Osteoblast (primary cell): ENCODE data around the gene PPP3CA. TPM values are rescaled to one million over a fixed set of nuclear protein-coding genes. Genes with fewer than 3 reads are reported as not detected.

Experiments used
- DNase-seq: peaks from one replicate; pipeline ENCODE4 v3.0.0; 2011; ENCODE audit warnings: low spot score, mixed read lengths; ENCODE audit not compliant: insufficient read length; ENCODE audit errors: missing footprints
- H2AFZ ChIP-seq: 2 replicates; pipeline ENCODE4 v1.6.0; 2011; ENCODE audit warnings: mild to moderate bottlenecking, low read length
- H3K27ac ChIP-seq: 2 replicates; pipeline ENCODE4 v1.5.1; 2011; ENCODE audit warnings: mild to moderate bottlenecking, low read depth, low read length, moderate library complexity
- H3K27me3 ChIP-seq: 2 replicates; pipeline ENCODE4 v1.6.0; 2012; ENCODE audit warnings: mild to moderate bottlenecking, control low read depth, inconsistent platforms, low read length, moderate library complexity; ENCODE audit not compliant: insufficient read depth
- H3K36me3 ChIP-seq: 2 replicates; pipeline ENCODE4 v1.5.1; 2011; ENCODE audit warnings: mild to moderate bottlenecking, low read length, control low read depth, moderate library complexity; ENCODE audit not compliant: insufficient read depth
- H3K4me1 ChIP-seq: 2 replicates; pipeline ENCODE4 v1.5.1; 2011; ENCODE audit warnings: mild to moderate bottlenecking, low read length, control low read depth, moderate library complexity; ENCODE audit not compliant: insufficient read depth
- H3K4me2 ChIP-seq: 2 replicates; pipeline ENCODE4 v1.6.0; 2011; ENCODE audit warnings: mild to moderate bottlenecking, low read length; ENCODE audit not compliant: insufficient read depth
- H3K4me3 ChIP-seq: fragments of 200-600 bp; sonication (generic); 3 replicates; pipeline ENCODE4 v1.5.1; 2012; ENCODE audit warnings: mild to moderate bottlenecking, low read length, inconsistent platforms; ENCODE audit not compliant: insufficient read depth
- H3K79me2 ChIP-seq: 2 replicates; pipeline ENCODE4 v1.6.0; 2012; ENCODE audit warnings: mild to moderate bottlenecking, low read length, control low read depth, inconsistent platforms; ENCODE audit not compliant: insufficient read depth
- H3K9me3 ChIP-seq: 2 replicates; pipeline ENCODE4 v1.5.1; 2011; ENCODE audit warnings: low read depth, low read length, control low read depth
- H4K20me1 ChIP-seq: 2 replicates; pipeline ENCODE4 v1.6.0; 2012; ENCODE audit warnings: mild to moderate bottlenecking, low read length, control low read depth; ENCODE audit not compliant: insufficient read depth
- total RNA-seq: library from RNA; depleted of rRNA; stranded (reverse); fragments of >200 nt; gene quantifications from 2 replicates; pipeline ENCODE4 v1.2.3, GENCODE V29; 2012
- TF ChIP-seq, protein P1 (sequence below): IDR thresholded peaks from 2 replicates; pipeline ENCODE4 v1.5.1; 2011; ENCODE audit warnings: mild to moderate bottlenecking, low read depth, low read length, moderate library complexity; ENCODE audit errors: extremely low read depth

PPP3CA gene
- total RNA-seq, 1 donor: 80.0 TPM

DNA sequence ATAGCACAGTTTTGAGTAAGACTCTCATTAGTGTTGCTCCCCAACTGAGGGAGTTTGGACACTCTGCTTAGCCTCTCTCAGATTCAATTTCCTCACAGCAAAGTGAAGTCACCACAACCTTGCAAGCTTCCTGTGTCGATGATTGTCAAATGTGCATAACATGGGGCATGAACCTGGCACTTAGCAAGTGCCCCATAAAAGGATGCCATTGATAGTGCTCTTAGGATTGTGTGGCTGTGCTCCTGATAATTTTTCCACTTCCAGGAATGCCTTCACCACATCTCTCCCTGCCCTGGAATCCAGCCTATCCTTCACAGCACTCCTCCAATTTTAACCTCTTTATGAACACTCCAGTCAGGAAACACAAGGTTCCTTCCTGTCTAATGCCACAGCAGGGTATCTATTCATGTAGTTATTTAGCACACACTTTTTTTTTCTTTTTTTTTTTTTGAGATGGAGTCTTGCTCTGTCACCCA is 309.4 kb downstream of the PPP3CA start:
- Histone ChIP-seq H4K20me1 (no peaks in the 10 kb centered on the region), H3K4me3 (no peak overlapping the region), H3K36me3 (peaks cover 7% of the 10 kb centered on the region), H3K4me2 (no peak overlapping the region), H3K27me3 (no peaks in the 10 kb centered on the region), H3K79me2 (no peaks in the 10 kb centered on the region), H3K9me3 (no peaks in the 10 kb centered on the region), H2AFZ (no peak overlapping the region), H3K27ac (no peak overlapping the region), H3K4me1 (no peaks in the 10 kb centered on the region)
- TF ChIP-seq, protein P1, sequence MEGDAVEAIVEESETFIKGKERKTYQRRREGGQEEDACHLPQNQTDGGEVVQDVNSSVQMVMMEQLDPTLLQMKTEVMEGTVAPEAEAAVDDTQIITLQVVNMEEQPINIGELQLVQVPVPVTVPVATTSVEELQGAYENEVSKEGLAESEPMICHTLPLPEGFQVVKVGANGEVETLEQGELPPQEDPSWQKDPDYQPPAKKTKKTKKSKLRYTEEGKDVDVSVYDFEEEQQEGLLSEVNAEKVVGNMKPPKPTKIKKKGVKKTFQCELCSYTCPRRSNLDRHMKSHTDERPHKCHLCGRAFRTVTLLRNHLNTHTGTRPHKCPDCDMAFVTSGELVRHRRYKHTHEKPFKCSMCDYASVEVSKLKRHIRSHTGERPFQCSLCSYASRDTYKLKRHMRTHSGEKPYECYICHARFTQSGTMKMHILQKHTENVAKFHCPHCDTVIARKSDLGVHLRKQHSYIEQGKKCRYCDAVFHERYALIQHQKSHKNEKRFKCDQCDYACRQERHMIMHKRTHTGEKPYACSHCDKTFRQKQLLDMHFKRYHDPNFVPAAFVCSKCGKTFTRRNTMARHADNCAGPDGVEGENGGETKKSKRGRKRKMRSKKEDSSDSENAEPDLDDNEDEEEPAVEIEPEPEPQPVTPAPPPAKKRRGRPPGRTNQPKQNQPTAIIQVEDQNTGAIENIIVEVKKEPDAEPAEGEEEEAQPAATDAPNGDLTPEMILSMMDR: no peak
- no peak for DNase-seq

DNA sequence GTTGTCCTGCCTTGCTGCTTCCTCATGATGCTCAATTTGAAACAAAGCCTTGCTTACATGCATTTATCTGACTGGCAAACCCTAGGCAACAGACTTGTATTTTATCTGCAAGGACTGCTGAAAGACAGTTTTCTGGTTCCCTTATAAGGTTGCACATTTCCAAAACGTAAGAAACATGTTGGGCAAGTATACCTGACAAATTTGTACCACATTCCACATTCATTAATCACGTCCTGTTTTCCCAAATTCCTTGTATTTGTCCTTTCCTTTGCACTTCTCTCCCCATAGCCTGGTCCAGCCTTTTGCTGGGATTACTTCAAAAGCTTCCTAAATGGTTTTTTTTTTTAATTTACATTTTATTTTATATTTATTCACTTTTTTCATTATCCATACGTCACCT is 310.1 kb downstream of the PPP3CA start:
- TF ChIP-seq, protein P1: no peak
- Histone ChIP-seq H2AFZ (no peak overlapping the region), H3K36me3 (peaks cover 7% of the 10 kb centered on the region), H3K79me2 (no peaks in the 10 kb centered on the region), H3K27me3 (no peaks in the 10 kb centered on the region), H3K4me3 (no peak overlapping the region), H3K27ac (no peak overlapping the region), H3K4me2 (no peak overlapping the region), H3K9me3 (no peaks in the 10 kb centered on the region), H4K20me1 (no peaks in the 10 kb centered on the region), H3K4me1 (no peaks in the 10 kb centered on the region)
- no peak for DNase-seq

DNA sequence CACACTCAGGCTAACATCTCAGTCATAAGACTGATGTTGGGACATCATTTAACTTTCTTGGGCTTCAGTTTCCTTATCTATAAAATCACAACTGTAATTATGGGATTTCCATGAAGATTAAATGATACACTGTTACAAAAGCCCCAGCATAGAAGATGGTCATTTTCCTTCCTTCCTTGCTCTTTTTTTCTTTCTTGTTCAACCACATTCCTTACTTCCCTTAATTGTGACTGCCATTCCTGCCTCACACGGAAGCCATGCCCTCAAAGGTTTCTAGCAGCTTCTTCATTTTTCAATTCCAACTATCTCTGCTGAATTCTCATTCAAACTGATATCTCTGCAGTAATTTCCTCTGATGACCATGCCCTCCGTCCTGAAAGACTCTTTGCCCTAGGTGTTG is 311.8 kb downstream of the PPP3CA start:
- Histone ChIP-seq H3K4me1 (no peaks in the 10 kb centered on the region), H3K4me3 (no peak overlapping the region), H3K27me3 (no peaks in the 10 kb centered on the region), H3K27ac (no peak overlapping the region), H3K36me3 (peaks cover 13% of the 10 kb centered on the region), H3K9me3 (no peaks in the 10 kb centered on the region), H3K4me2 (no peak overlapping the region), H4K20me1 (no peaks in the 10 kb centered on the region), H2AFZ (no peak overlapping the region), H3K79me2 (no peaks in the 10 kb centered on the region)
- no peak for DNase-seq
- TF ChIP-seq, protein P1: no peak

DNA sequence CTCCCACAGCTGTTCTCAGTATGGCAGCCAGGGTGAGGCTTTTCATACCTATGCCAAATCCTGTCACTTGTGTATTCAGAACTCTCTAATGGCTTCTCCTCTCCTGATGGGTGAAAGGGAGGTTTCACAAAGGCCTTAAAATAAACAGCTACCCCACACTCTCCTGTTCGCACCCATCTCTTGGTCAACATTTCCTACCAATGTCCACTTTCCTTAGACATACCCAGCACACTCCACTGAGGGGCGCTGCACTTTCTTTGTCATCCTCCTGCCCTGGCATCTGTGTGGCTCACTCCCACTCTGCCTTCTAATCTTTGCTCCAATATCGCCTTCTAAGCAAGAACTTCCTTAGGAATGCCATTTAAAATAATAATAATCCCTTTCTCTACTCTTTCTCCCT is 313.3 kb downstream of the PPP3CA start:
- TF ChIP-seq, protein P1: no peak
- Histone ChIP-seq H3K27me3 (no peaks in the 10 kb centered on the region), H3K4me1 (no peaks in the 10 kb centered on the region), H3K4me3 (no peak overlapping the region), H2AFZ (no peak overlapping the region), H3K36me3 (peaks cover 6% of the 10 kb centered on the region), H3K4me2 (no peak overlapping the region), H4K20me1 (no peaks in the 10 kb centered on the region), H3K27ac (no peak overlapping the region), H3K9me3 (no peaks in the 10 kb centered on the region), H3K79me2 (no peaks in the 10 kb centered on the region)
- no peak for DNase-seq
